Lung (tissue), 12 donors: ENCODE results near the gene DAZAP1. TPM values are rescaled to one million over a fixed set of nuclear protein-coding genes. Genes with fewer than 3 reads are reported as not detected.
A peak's percentile ranks its signal among the peaks of the same experiment; 100 is the strongest.

Source experiments
- ATAC-seq: fragments of 200-7000 bp; cut with Tn5 transposase; one replicate; pipeline ENCODE4 v1.9.1; 2020; ENCODE audit warnings: moderate number of reproducible peaks; ENCODE audit not compliant: insufficient read depth, low FRiP score
- DNase-seq, 3 donors: peaks; one replicate each; pipeline ENCODE4 v3.0.0-alpha.2; 2013 to 2017
- H3K27ac ChIP-seq, 2 donors: one replicate each; pipeline ENCODE4 v1.5.1; 2013; ENCODE audit warnings: mild to moderate bottlenecking in 2 of 2, moderate library complexity in 2 of 2, control low read depth in 1 of 2, inconsistent platforms in 1 of 2, low read depth in 1 of 2, low read length in 1 of 2
- H3K27me3 ChIP-seq, 3 donors: one replicate each; pipeline ENCODE4 v1.5.1; 2013; ENCODE audit warnings: low read length in 2 of 3; ENCODE audit not compliant: control insufficient read depth in 3 of 3, insufficient read depth in 3 of 3
- H3K36me3 ChIP-seq, 4 donors: one replicate each; pipeline ENCODE4 v1.5.1; 2013; ENCODE audit warnings: low read length in 4 of 4, mild to moderate bottlenecking in 1 of 4, moderate library complexity in 1 of 4; ENCODE audit not compliant: control insufficient read depth in 4 of 4, insufficient read depth in 4 of 4
- H3K4me1 ChIP-seq, 5 donors: one replicate each; pipeline ENCODE4 v1.5.1; 2013; ENCODE audit warnings: low read length in 5 of 5, mild to moderate bottlenecking in 2 of 5, moderate library complexity in 1 of 5; ENCODE audit not compliant: control insufficient read depth in 5 of 5, insufficient read depth in 5 of 5
- H3K4me3 ChIP-seq: one replicate; pipeline ENCODE4 v1.5.1; 2013; ENCODE audit warnings: mild to moderate bottlenecking, control low read depth, moderate library complexity
- H3K9ac ChIP-seq, 2 donors: one replicate each; pipeline ENCODE4 v1.5.1; 2013; ENCODE audit warnings: low read length in 2 of 2, control low read depth in 1 of 2; ENCODE audit not compliant: insufficient read depth in 1 of 2
- H3K9me3 ChIP-seq, 4 donors: one replicate each; pipeline ENCODE4 v1.5.1; 2013; ENCODE audit warnings: low read length in 3 of 4, mild to moderate bottlenecking in 1 of 4, moderate library complexity in 1 of 4; ENCODE audit not compliant: control insufficient read depth in 4 of 4, insufficient read depth in 3 of 4
- WGBS, 2 donors: extraction: QIAGEN DNeasy Blood & Tissue Kit; methylation state at CpG; one replicate each; pipeline ENCODE4 v1.1.7; 2013; 5-methylcytosine and 5-hydroxymethylcytosine counted together
- polyA plus RNA-seq, 2 donors: library from polyadenylated mRNA; stranded (reverse); fragments of 200-250 nt; gene quantifications; one replicate each; pipeline ENCODE4 v1.2.1, GENCODE V29; 2013
- total RNA-seq, 2 donors: library from RNA; depleted of rRNA in 1 of 2; stranded (reverse); fragments of >200 nt in 1 of 2; gene quantifications; one replicate each; pipeline ENCODE4 v1.2.1, GENCODE V29; 2014 to 2021
- TF ChIP-seq, protein P1 (sequence below): IDR thresholded peaks from 2 replicates; pipeline ENCODE4 v1.5.1; 2012; ENCODE audit warnings: mild to moderate bottlenecking; ENCODE audit errors: control extremely low read depth, extremely low read depth
- donor health status: control.
- donor health status: control.
- donor health status: Bipolar disorder and iron deficiency.
- donor health status: healthy.
- donor health status: DM: yes; HTN: yes; CAD: no.

DAZAP1 gene
- total and polyA plus RNA-seq, 4 donors, result 61.4 to 125 (median 80.1) TPM

DNA sequence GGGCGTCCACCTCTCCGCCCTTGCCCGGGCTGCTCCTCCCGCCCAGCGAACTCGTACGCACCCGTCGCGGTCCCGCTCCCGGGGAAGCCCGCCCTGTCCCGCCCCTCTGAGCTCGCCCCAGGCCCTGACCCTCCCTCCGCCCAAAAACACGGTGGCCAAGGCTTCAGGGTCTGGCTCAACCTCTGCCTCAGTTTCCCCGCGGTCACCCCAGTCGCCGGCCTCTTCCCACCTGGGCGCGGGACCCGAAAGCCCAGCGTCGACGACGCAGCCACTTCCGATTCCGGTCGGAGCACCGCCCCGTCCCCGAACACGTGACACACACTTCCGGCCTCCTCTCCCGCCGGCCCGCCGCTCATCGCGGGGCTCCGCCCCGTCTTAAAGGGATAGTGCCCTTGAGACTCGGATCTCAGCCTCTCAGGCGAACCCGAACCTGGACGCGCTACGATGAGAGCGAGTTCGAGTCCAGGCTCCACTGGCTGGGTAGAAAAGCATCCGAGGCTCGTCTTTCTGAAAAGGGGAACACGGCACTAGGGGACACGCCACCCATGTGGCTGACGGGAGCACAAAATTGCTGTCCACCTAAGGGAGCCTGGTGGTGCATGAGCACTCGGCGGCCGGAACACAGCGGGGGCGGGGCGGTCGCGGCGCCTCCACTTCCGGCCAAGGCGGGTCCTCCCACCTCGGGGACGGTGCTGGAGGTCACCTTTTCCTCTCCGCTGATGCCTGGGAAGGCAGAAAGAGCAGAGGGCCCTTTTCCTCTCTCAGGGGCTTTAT, 71.7 kb downstream of the DAZAP1 start, which contains the start of gene C19orf25:
Gene C19orf25 (minus strand): TSS at position 282 of the 774 bp plus-strand sequence. CDS start 312 bp downstream, outside the sequence.
- Histone ChIP-seq H3K4me1 (peaks cover 0 to 12% (median 0%) of the 10 kb centered on the region in 5 donors), H3K9me3 (peaks cover 0 to 2% (median 0%) of the 10 kb centered on the region in 4 donors), H3K36me3 (peaks cover 0 to 19% (median 5%) of the 10 kb centered on the region in 4 donors), H3K4me3 (peak within 1 kb of the TSS; percentile 82), H3K27ac (peak within 1 kb of the TSS; percentile 49 to 54), H3K9ac (peak within 1 kb of the TSS in 1 of 2 donors; percentile 85), H3K27me3 (no peaks in the 10 kb centered on the region)
- whole genome bisulfite sequencing, 2 donors, result 0 to 1% methylated on average over 70 to 71 of the region's 71 CpGs
- TF ChIP-seq, protein P1, sequence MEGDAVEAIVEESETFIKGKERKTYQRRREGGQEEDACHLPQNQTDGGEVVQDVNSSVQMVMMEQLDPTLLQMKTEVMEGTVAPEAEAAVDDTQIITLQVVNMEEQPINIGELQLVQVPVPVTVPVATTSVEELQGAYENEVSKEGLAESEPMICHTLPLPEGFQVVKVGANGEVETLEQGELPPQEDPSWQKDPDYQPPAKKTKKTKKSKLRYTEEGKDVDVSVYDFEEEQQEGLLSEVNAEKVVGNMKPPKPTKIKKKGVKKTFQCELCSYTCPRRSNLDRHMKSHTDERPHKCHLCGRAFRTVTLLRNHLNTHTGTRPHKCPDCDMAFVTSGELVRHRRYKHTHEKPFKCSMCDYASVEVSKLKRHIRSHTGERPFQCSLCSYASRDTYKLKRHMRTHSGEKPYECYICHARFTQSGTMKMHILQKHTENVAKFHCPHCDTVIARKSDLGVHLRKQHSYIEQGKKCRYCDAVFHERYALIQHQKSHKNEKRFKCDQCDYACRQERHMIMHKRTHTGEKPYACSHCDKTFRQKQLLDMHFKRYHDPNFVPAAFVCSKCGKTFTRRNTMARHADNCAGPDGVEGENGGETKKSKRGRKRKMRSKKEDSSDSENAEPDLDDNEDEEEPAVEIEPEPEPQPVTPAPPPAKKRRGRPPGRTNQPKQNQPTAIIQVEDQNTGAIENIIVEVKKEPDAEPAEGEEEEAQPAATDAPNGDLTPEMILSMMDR, result no peak
- peak; percentile 97 for ATAC-seq
- DNase-seq, result peak; percentile 92 to 95 (median 93)

- no peak for DNase-seq
- TF ChIP-seq, protein P1, result no peak
- 87 to 93% methylated on average over 23 to 26 of the region's 26 CpGs for WGBS, 2 donors
Measured at GRCh38 chr19:1481224-1481892, 74.0 kb downstream of the DAZAP1 start.

DNA sequence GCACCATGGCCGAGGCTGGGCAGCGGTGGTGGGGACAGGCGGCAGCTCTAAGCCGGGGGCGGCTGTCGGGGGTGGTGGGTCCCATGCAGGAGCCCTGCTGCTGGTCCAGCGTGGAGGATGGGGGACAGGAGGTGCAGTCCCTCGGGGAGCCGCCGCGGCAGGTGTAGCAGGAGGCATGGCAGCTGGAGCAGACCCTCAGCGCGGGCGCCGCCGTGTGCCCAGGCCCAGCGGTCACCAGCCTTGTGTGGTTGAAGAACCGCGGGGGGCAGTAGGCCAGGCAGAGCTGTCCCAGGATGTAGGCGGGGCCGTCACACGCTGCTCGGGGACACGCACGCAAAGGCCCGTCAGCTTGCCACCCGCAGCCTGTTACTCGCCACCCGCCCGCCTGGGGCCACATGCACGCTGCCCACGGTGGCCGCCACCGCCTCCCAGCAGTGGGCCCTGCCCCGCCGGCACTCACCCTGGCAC, 74.5 kb downstream of the DAZAP1 start:
- no peak overlapping the region for H3K27ac ChIP-seq
- H3K9me3 ChIP-seq, result no peaks in the 10 kb centered on the region
- no peak overlapping the region for H3K4me3 ChIP-seq
- H3K27me3 ChIP-seq, result no peaks in the 10 kb centered on the region
- peaks cover 0 to 12% (median 0%) of the 10 kb centered on the region in 5 donors for H3K4me1 ChIP-seq
- WGBS, 2 donors, result 88 to 92% methylated on average over 26 to 36 of the region's 36 CpGs
- H3K9ac ChIP-seq, result no peak overlapping the region
- TF ChIP-seq, protein P1, result no peak
- no peak for DNase-seq
- no peak for ATAC-seq
- no peaks in the 10 kb centered on the region for H3K36me3 ChIP-seq

More at GRCh38 chr19:1481224-1481892, 74.0 kb downstream of the DAZAP1 start:
- H3K9me3 ChIP-seq, result no peaks in the 10 kb centered on the region
- H3K27me3 ChIP-seq, result no peaks in the 10 kb centered on the region
- H3K4me3 ChIP-seq, result no peak overlapping the region
- H3K4me1 ChIP-seq, result peaks cover 0 to 12% (median 0%) of the 10 kb centered on the region in 5 donors
- no peak overlapping the region for H3K9ac ChIP-seq
- no peak overlapping the region for H3K27ac ChIP-seq
- no peak for ATAC-seq
- H3K36me3 ChIP-seq, result peaks cover 0 to 3% (median 1%) of the 10 kb centered on the region in 4 donors
